Endodermal cell (in vitro differentiated cells): ENCODE measurements around the gene ALOXE3. TPM values are rescaled to one million over a fixed set of nuclear protein-coding genes. Genes with fewer than 3 reads are reported as not detected.

Source experiments
- DNase-seq: peaks from one replicate; pipeline ENCODE4 v3.0.0-alpha.2; 2017
- H3K27ac ChIP-seq: 2 replicates; pipeline ENCODE4 v1.5.1; 2013; ENCODE audit warnings: mild to moderate bottlenecking, low read depth, low read length, moderate library complexity
- H3K27me3 ChIP-seq: 2 replicates; pipeline ENCODE4 v1.6.1; 2013; ENCODE audit warnings: mild to moderate bottlenecking, low read length, moderate library complexity; ENCODE audit not compliant: insufficient read depth, control insufficient read depth, poor library complexity, severe bottlenecking
- H3K36me3 ChIP-seq: 2 replicates; pipeline ENCODE4 v1.7.0; 2013; ENCODE audit warnings: mild to moderate bottlenecking, low read length, moderate library complexity; ENCODE audit not compliant: control insufficient read depth, insufficient read depth
- H3K4me1 ChIP-seq: one replicate; pipeline ENCODE4 v1.7.0; 2013; ENCODE audit warnings: low read length; ENCODE audit not compliant: control insufficient read depth, insufficient read depth
- H3K4me3 ChIP-seq: 2 replicates; pipeline ENCODE4 v1.5.1; 2013; ENCODE audit warnings: mild to moderate bottlenecking, low read length, moderate library complexity
- H3K9ac ChIP-seq: 2 replicates; pipeline ENCODE4 v1.6.1; 2013; ENCODE audit warnings: mild to moderate bottlenecking, low read length, moderate library complexity; ENCODE audit not compliant: poor library complexity, severe bottlenecking; ENCODE audit errors: extremely low read depth
- H3K9me3 ChIP-seq: 2 replicates; pipeline ENCODE4 v1.6.1; 2013; ENCODE audit warnings: mild to moderate bottlenecking, low read length, moderate library complexity; ENCODE audit not compliant: control insufficient read depth
- H3K27ac Mint-ChIP-seq: 2 replicates; pipeline ENCODE4 v1.8.0; 2020; ENCODE audit warnings: mixed read lengths
- H3K27me3 Mint-ChIP-seq: 2 replicates; pipeline ENCODE4 v1.8.0; 2021; ENCODE audit warnings: mild to moderate bottlenecking, mixed read lengths; ENCODE audit not compliant: insufficient read depth
- H3K36me3 Mint-ChIP-seq: 2 replicates; pipeline ENCODE4 v1.8.0; 2020; ENCODE audit warnings: low read depth, mixed read lengths
- H3K4me1 Mint-ChIP-seq: 2 replicates; pipeline ENCODE4 v1.8.0; 2020; ENCODE audit warnings: mixed read lengths
- H3K4me3 Mint-ChIP-seq: 2 replicates; pipeline ENCODE4 v1.8.0; 2020; ENCODE audit warnings: mild to moderate bottlenecking, moderate library complexity, mixed read lengths
- H3K9me3 Mint-ChIP-seq: 2 replicates; pipeline ENCODE4 v1.8.0; 2020; ENCODE audit warnings: mild to moderate bottlenecking, mixed read lengths
- WGBS, 2 experiments: methylation state at CpG; one replicate each; pipeline versions ENCODE4 v1.1.5 to v1.1.7; 2013; ENCODE audit warnings: missing lambda C conversion rate in 2 of 2, mixed read lengths in 1 of 2; ENCODE audit not compliant: insufficient coverage in 1 of 2, insufficient read length in 1 of 2; 5-methylcytosine and 5-hydroxymethylcytosine counted together
- total RNA-seq, 2 donors: library from RNA; stranded (reverse); fragmentation: NEBNext Ultra II Directional in 1 of 2; extraction: Animal tissue kit (Norgen Biotek cat#: 25700) in 1 of 2; gene quantifications; 2 replicates in 1 of 2; 3 replicates in 1 of 2; pipeline ENCODE4 v1.2.1, GENCODE V29; 2021
- TF ChIP-seq, protein P1 (sequence below): fragments of 200-600 bp; sonication (generic); conservative IDR thresholded peaks from 2 replicates; pipeline ENCODE4 v1.5.0; 2021; ENCODE audit warnings: antibody characterized with exemption, mild to moderate bottlenecking

Gene ALOXE3
- total RNA-seq, 2 donors from 2014 or later: 0.13 to 0.49 TPM

GRCh38 chr17:8084250-8084649, 34.1 kb downstream of the ALOXE3 start:
- no peaks in the 10 kb centered on the region for H3K9me3 ChIP-seq
- Mint-ChIP-seq H3K4me3 (no peak overlapping the region), H3K27me3 (peaks cover 77% of the 10 kb centered on the region), H3K4me1 (peaks cover 4% of the 10 kb centered on the region), H3K27ac (no peak overlapping the region), H3K9me3 (no peaks in the 10 kb centered on the region), H3K36me3 (no peaks in the 10 kb centered on the region)
- no peaks in the 10 kb centered on the region for H3K36me3 ChIP-seq
- no peak overlapping the region for H3K27ac ChIP-seq
- H3K27me3 ChIP-seq: peaks cover 48% of the 10 kb centered on the region
- no peak overlapping the region for H3K9ac ChIP-seq
- WGBS, 2 experiments: 90 to 98% methylated on average over 5 to 6 of the region's 6 CpGs
- DNase-seq: no peak
- no peak overlapping the region for H3K4me3 ChIP-seq
- TF ChIP-seq, protein P1, sequence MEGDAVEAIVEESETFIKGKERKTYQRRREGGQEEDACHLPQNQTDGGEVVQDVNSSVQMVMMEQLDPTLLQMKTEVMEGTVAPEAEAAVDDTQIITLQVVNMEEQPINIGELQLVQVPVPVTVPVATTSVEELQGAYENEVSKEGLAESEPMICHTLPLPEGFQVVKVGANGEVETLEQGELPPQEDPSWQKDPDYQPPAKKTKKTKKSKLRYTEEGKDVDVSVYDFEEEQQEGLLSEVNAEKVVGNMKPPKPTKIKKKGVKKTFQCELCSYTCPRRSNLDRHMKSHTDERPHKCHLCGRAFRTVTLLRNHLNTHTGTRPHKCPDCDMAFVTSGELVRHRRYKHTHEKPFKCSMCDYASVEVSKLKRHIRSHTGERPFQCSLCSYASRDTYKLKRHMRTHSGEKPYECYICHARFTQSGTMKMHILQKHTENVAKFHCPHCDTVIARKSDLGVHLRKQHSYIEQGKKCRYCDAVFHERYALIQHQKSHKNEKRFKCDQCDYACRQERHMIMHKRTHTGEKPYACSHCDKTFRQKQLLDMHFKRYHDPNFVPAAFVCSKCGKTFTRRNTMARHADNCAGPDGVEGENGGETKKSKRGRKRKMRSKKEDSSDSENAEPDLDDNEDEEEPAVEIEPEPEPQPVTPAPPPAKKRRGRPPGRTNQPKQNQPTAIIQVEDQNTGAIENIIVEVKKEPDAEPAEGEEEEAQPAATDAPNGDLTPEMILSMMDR: no peak
- H3K4me1 ChIP-seq: no peaks in the 10 kb centered on the region

DNA sequence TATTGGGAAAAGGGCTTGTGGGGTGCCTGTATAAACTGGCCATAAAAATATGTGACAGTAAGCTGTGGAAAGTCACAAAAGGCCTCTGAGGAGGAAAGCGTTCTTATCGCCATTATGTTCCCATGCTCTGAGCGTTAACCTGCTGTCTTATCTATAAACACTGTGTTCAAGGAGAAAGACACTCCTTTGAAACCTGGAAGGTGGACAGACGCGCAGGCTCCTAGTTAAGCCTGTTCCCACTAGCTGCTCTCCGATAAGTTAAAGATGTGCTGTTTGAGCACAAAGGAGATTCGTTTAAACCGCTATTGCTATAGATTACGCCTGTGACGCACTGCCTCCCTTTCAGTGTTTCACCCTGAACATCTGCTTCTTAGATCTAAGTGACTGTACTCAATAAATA, 36.0 kb downstream of the ALOXE3 start:
- WGBS, 2 experiments: 94 to 96% methylated on average over 10 of the region's 10 CpGs
- no peak overlapping the region for H3K9ac ChIP-seq
- Mint-ChIP-seq H3K4me3 (no peak overlapping the region), H3K27ac (no peak overlapping the region), H3K27me3 (peaks cover 82% of the 10 kb centered on the region), H3K9me3 (peaks cover 2% of the 10 kb centered on the region), H3K4me1 (peaks cover 4% of the 10 kb centered on the region), H3K36me3 (no peaks in the 10 kb centered on the region)
- no peak overlapping the region for H3K4me3 ChIP-seq
- no peak for DNase-seq
- no peaks in the 10 kb centered on the region for H3K4me1 ChIP-seq
- H3K27me3 ChIP-seq: peaks cover 59% of the 10 kb centered on the region
- H3K9me3 ChIP-seq: no peaks in the 10 kb centered on the region
- H3K36me3 ChIP-seq: no peaks in the 10 kb centered on the region
- no peak overlapping the region for H3K27ac ChIP-seq
- TF ChIP-seq, protein P1: no peak

GRCh38 chr17:8081876-8082275, 36.4 kb downstream of the ALOXE3 start:
- H3K9ac ChIP-seq: no peak overlapping the region
- TF ChIP-seq, protein P1: no peak
- Mint-ChIP-seq H3K9me3 (peaks cover 2% of the 10 kb centered on the region), H3K4me1 (peaks cover 4% of the 10 kb centered on the region), H3K27ac (no peak overlapping the region), H3K27me3 (peaks cover 84% of the 10 kb centered on the region), H3K36me3 (no peaks in the 10 kb centered on the region), H3K4me3 (no peak overlapping the region)
- no peak for DNase-seq
- no peak overlapping the region for H3K27ac ChIP-seq
- H3K4me1 ChIP-seq: no peaks in the 10 kb centered on the region
- no peaks in the 10 kb centered on the region for H3K9me3 ChIP-seq
- WGBS, 2 experiments: 88 to 95% methylated on average over 2 to 3 of the region's 3 CpGs
- no peaks in the 10 kb centered on the region for H3K36me3 ChIP-seq
- peaks cover 63% of the 10 kb centered on the region for H3K27me3 ChIP-seq
- no peak overlapping the region for H3K4me3 ChIP-seq
